Measurements from ENCODE around the gene PLA2R1. TPM values are rescaled to one million over a fixed set of nuclear protein-coding genes. Genes with fewer than 3 reads are reported as not detected.
A peak's percentile ranks its signal among the peaks of the same experiment; 100 is the strongest.

The PLA2R1 gene
- total RNA-seq, 2 experiments from 2014 or later, result 0.02 TPM; not detected in 1

DNA sequence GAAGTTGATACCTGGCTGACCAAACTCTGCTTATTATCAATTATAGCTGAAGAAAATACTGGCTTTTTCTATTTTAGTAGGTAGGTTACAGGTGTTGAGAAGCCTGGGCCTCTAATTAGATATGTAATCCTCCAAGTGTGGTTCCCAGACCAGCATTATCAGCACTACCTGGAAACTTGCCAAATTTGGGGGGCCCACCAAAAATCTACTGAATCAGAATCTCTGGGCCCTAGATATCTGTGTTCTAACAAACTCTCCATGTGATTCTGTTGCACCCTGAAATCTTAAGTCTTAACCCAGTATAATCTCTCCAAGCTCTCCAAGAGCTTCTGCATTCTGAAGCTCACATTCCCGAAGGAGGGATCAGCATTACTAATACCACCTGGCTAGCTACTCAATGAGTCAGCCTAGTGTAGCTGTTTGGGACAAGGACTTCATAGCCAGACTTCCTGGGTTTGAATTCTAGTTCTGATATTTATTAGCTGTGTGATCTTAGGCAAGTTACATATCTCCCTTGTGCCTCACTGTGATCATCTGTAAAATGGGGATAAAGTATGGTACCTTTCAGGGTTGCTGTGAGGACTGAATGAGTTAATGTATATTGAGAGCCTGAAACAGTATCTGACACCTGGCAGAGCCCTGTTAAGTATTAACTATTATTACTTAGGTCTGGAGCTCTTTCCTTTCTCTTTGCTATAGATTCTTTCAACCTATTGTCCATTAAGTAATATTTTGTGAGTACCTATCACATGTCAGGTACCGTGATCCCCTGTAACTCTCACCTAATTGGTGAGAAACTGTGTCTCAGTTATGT is 170.3 kb downstream of the PLA2R1 start:
- Mint-ChIP-seq H3K27me3 (no peaks in the 10 kb centered on the region), H3K9me3 (ENCODE audit: low read depth) (no peaks in the 10 kb centered on the region), H3K27ac (peak overlapping the region; percentile 85), H3K4me3 (no peak overlapping the region), H3K4me1 (peaks cover 71% of the 10 kb centered on the region), H3K36me3 (ENCODE audit: low read depth) (peaks cover 65% of the 10 kb centered on the region)
- intact Hi-C loops (cut with DNase I, micrococcal nuclease), result no loop called here
- ATAC-seq (no peak), DNase-seq (no peak)
- ChIA-PET POLR2A (interaction anchor here (0.6 kb wide), 1 partner anchor 176 kb away, joined by 3 read pairs; no protein-coding TSS in a partner anchor), CTCF (interaction anchor here (1.1 to 1.9 kb wide), 3 partner anchors 13 to 30 kb away, joined by 3 to 10 read pairs (median 7); no protein-coding TSS in a partner anchor)

DNA sequence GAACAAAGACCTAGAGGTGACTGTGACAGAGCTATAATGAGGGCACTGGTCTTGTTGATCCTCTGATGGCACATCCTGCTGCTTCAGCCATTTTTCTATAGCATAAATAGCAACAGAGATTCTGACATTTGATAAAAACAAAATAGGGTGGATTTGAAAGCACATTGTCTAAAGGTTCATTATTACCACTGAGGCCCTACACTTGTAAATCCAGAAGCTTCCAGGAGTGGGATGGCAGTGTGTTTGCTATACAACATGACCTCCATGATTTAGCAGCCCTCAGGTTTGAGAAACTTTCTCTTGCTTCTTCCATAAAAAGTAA is 171.2 kb downstream of the PLA2R1 start:
- ATAC-seq, result no peak
- H3K27me3 Mint-ChIP-seq, result no peaks in the 10 kb centered on the region
- no peak for DNase-seq
- H3K27ac Mint-ChIP-seq, result peak overlapping the region; percentile 85
- peaks cover 61% of the 10 kb centered on the region for H3K36me3 Mint-ChIP-seq (ENCODE audit: low read depth)
- H3K4me3 Mint-ChIP-seq, result no peak overlapping the region
- CTCF ChIA-PET, result interaction anchor here (1.5 to 1.9 kb wide), 4 partner anchors 9 to 31 kb away, joined by 4 to 10 read pairs (median 6); no protein-coding TSS in a partner anchor
- intact Hi-C loops (cut with DNase I, micrococcal nuclease), result no loop called here
- H3K9me3 Mint-ChIP-seq (ENCODE audit: low read depth), result no peaks in the 10 kb centered on the region
- peaks cover 62% of the 10 kb centered on the region for H3K4me1 Mint-ChIP-seq
- POLR2A ChIA-PET, result interaction anchor here (0.6 to 1.4 kb wide), 3 partner anchors 12 to 175 kb away, joined by 3 to 9 read pairs (median 3); no protein-coding TSS in a partner anchor

- peaks cover 63% of the 10 kb centered on the region for H3K36me3 Mint-ChIP-seq (ENCODE audit: low read depth)
- DNase-seq (peak; percentile 52), ATAC-seq (peak; percentile 50)
- H3K27me3 Mint-ChIP-seq, result no peaks in the 10 kb centered on the region
- no peaks in the 10 kb centered on the region for H3K9me3 Mint-ChIP-seq (ENCODE audit: low read depth)
- CTCF ChIA-PET, result interaction anchor here (1.1 to 1.9 kb wide), 5 partner anchors 8 to 31 kb away, joined by 4 to 7 read pairs (median 4); no protein-coding TSS in a partner anchor
- no peak overlapping the region for H3K4me3 Mint-ChIP-seq
- peak overlapping the region; percentile 85 for H3K27ac Mint-ChIP-seq
- intact Hi-C loops (cut with DNase I, micrococcal nuclease), result no loop called here
- POLR2A ChIA-PET, result interaction anchor here (0.8 to 1.4 kb wide), 2 partner anchors 11 to 20 kb away, joined by 3 to 9 read pairs; no protein-coding TSS in a partner anchor
- H3K4me1 Mint-ChIP-seq, result peaks cover 57% of the 10 kb centered on the region
Measured at GRCh38 chr2:159890551-159891266, 171.7 kb downstream of the PLA2R1 start.

GRCh38 chr2:159882130-159882745 is 180.2 kb downstream of the PLA2R1 start:
- peaks cover 55% of the 10 kb centered on the region for H3K36me3 Mint-ChIP-seq (ENCODE audit: low read depth)

More at GRCh38 chr2:159882130-159882745, 180.2 kb downstream of the PLA2R1 start:
- Mint-ChIP-seq H3K4me1 (peaks cover 43% of the 10 kb centered on the region), H3K9me3 (ENCODE audit: low read depth) (no peaks in the 10 kb centered on the region), H3K27ac (no peak overlapping the region), H3K27me3 (no peaks in the 10 kb centered on the region), H3K4me3 (no peak overlapping the region)
- CTCF ChIA-PET, result interaction anchor here (0.8 to 1.4 kb wide), 3 partner anchors 13 to 86 kb away, joined by 3 to 7 read pairs (median 3); no protein-coding TSS in a partner anchor
- ATAC-seq, result no peak
- DNase-seq, result no peak
- POLR2A ChIA-PET, result no interaction called here
- intact Hi-C loops (cut with DNase I, micrococcal nuclease), result loop anchor here in 1 of 2 experiments (2.0 kb wide), 1 partner anchor 21 kb away; no protein-coding TSS in a partner anchor

Other genes starting within 250 kb of the PLA2R1 start
- 10 to 100 TPM; 49.7 to 65.5 TPM for gene LY75, start 157.9 kb downstream of the PLA2R1 start, total RNA-seq
- not detected for gene ITGB6, start 137.7 kb upstream of the PLA2R1 start, total RNA-seq

Data from activated CD4-positive, alpha-beta T cell treated with anti-CD3 and anti-CD28 coated beads for 36 hours (primary cell).